ENCODE results near the gene CIDEC. TPM values are rescaled to one million over a fixed set of nuclear protein-coding genes. Genes with fewer than 3 reads are reported as not detected.

The CIDEC gene
- total RNA-seq, 1 donor from 2014 or later: 51.3 TPM

DNA sequence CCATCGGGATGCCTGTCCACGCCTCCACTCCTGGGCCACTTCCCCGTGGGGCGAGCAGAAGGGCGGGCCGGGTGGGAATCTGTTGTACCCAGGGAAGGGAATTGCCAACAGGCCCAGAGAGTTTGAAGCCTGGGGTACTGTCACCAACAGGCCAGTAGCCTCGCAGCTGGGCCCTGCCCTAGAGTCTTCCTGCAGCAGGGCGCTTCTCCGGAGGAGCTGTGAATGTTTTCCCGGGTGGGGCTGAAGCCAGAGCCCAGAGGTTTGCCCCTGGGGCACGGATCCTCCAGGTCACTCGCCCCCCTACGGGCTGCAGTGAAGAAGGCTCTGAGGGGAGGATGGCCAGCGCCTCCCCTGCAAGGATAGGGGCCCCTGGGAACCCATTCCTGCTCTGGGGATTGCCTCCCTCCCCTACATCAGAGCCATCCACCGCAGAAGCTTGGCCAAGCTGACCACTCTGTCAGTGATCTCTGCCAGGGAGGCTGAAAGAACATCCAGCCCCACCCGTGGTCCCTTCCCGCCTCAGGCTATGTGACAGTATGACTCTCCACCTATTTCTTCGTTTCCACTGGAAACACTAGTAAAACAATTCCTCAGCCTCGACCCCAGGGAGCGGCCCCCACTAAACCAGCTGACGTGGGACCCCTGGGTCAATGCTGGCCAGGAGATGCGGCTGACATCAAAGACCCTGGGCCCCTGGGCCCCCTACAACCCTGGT is 16.8 kb downstream of the CIDEC start:
- TF ChIP-seq POLR2AphosphoS5 (IDR thresholded peaks at IDR 0.05; ENCODE audit: insufficient read depth in 1 of 2, low read depth in 1 of 2) (no peak), POLR2A (IDR thresholded peaks at IDR 0.05) (no peak)
- TF ChIP-seq, protein P1, sequence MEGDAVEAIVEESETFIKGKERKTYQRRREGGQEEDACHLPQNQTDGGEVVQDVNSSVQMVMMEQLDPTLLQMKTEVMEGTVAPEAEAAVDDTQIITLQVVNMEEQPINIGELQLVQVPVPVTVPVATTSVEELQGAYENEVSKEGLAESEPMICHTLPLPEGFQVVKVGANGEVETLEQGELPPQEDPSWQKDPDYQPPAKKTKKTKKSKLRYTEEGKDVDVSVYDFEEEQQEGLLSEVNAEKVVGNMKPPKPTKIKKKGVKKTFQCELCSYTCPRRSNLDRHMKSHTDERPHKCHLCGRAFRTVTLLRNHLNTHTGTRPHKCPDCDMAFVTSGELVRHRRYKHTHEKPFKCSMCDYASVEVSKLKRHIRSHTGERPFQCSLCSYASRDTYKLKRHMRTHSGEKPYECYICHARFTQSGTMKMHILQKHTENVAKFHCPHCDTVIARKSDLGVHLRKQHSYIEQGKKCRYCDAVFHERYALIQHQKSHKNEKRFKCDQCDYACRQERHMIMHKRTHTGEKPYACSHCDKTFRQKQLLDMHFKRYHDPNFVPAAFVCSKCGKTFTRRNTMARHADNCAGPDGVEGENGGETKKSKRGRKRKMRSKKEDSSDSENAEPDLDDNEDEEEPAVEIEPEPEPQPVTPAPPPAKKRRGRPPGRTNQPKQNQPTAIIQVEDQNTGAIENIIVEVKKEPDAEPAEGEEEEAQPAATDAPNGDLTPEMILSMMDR (IDR thresholded peaks at IDR 0.05): no peak
- H3K36me3 ChIP-seq: no peaks in the 10 kb centered on the region
- H3K4me3 ChIP-seq: peak overlapping the region; percentile 38
- H3K27ac ChIP-seq: peak overlapping the region; percentile 90
- H3K4me1 ChIP-seq: peaks cover 34% of the 10 kb centered on the region
- H3K27me3 ChIP-seq: no peaks in the 10 kb centered on the region
- DNase-seq (ENCODE audit: extremely low spot score in 2 of 2): no peak
- no peaks in the 10 kb centered on the region for H3K9me3 ChIP-seq
- intact Hi-C loops (cut with DNase I): loop anchor here (5.0 kb wide), 1 partner anchor 54 kb away; the partner anchor contains the start of gene IL17RC

DNA sequence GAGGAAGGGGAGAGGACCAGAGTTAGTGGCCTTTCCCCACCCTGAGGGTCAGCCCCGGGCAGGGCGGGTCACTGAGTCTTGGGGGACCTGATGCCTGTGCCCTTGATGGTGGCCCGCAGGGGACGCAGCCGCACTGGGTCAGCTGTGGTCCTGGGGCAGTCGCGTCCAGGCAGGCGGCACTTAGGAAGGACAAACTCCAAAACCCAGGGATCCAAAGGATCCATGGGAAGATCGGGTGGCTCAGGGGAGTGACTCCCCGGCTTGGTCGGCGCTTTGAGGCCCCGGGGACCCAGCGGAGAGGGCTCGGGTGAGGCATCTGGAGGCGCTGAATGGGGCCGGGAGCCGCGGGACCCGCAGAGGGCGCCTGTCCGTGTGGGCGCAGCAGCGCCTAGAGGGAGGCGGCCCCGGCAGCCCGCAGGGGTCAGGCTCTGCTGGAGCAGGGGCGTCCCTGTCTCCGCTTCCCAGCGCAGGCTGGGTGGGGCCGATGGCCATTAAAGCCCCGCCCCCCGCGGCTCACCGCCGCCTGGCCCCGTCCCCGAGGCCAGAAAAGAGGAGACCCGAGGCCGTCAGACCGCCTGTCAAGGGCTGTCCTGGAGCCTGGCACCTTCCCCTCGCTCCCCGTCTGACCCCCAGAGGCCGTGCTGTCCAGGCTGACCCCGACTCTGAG is 17.5 kb downstream of the CIDEC start:
- H3K4me1 ChIP-seq: peaks cover 34% of the 10 kb centered on the region
- H3K27ac ChIP-seq: peak overlapping the region; percentile 90
- TF ChIP-seq POLR2AphosphoS5 (IDR thresholded peaks at IDR 0.05; ENCODE audit: insufficient read depth in 1 of 2, low read depth in 1 of 2) (peak in 1 of 2 donors; percentile 70), POLR2A (IDR thresholded peaks at IDR 0.05) (no peak)
- TF ChIP-seq, protein P1 (IDR thresholded peaks at IDR 0.05): peak in 2 of 3 experiments; percentile 28 to 50
- no peaks in the 10 kb centered on the region for H3K27me3 ChIP-seq
- peak overlapping the region; percentile 38 for H3K4me3 ChIP-seq
- no peaks in the 10 kb centered on the region for H3K9me3 ChIP-seq
- DNase-seq (ENCODE audit: extremely low spot score in 2 of 2): no peak
- H3K36me3 ChIP-seq: no peaks in the 10 kb centered on the region
- intact Hi-C loops (cut with DNase I): loop anchor here (5.0 kb wide), 1 partner anchor 55 kb away; the partner anchor contains the start of gene IL17RC

GRCh38 chr3:9861626-9862130 is 18.4 kb downstream of the CIDEC start:
- intact Hi-C loops (cut with DNase I): loop anchor here (5.0 kb wide), 1 partner anchor 56 kb away; the partner anchor contains the start of gene IL17RC
- Histone ChIP-seq H3K27ac (peak overlapping the region; percentile 90), H3K9me3 (no peaks in the 10 kb centered on the region), H3K27me3 (no peaks in the 10 kb centered on the region), H3K4me1 (peaks cover 34% of the 10 kb centered on the region), H3K4me3 (no peak overlapping the region), H3K36me3 (no peaks in the 10 kb centered on the region)
- TF ChIP-seq, protein P1 (IDR thresholded peaks at IDR 0.05): no peak
- TF ChIP-seq POLR2A (IDR thresholded peaks at IDR 0.05): no peak
- TF ChIP-seq POLR2AphosphoS5 (IDR thresholded peaks at IDR 0.05; ENCODE audit: insufficient read depth in 1 of 2, low read depth in 1 of 2): no peak
- DNase-seq (ENCODE audit: extremely low spot score in 2 of 2): no peak

GRCh38 chr3:9861201-9861600 is 18.9 kb downstream of the CIDEC start:
- H3K27me3 ChIP-seq: no peaks in the 10 kb centered on the region
- peaks cover 32% of the 10 kb centered on the region for H3K4me1 ChIP-seq
- no peak for TF ChIP-seq POLR2A (IDR thresholded peaks at IDR 0.05)
- TF ChIP-seq, protein P1 (IDR thresholded peaks at IDR 0.05): no peak
- no peaks in the 10 kb centered on the region for H3K36me3 ChIP-seq
- DNase-seq (ENCODE audit: extremely low spot score in 2 of 2): no peak
- intact Hi-C loops (cut with DNase I): loop anchor here (5.0 kb wide), 1 partner anchor 56 kb away; the partner anchor contains the start of gene IL17RC
- H3K4me3 ChIP-seq: no peak overlapping the region
- H3K9me3 ChIP-seq: no peaks in the 10 kb centered on the region
- H3K27ac ChIP-seq: peak overlapping the region; percentile 90
